Brain microvascular endothelial cell (primary cell): Measurements from ENCODE around the gene NLRC3.

Source experiments
- DNase-seq: peaks from one replicate; pipeline ENCODE4 v3.0.0-alpha.2; 2020
- H3K27ac ChIP-seq: fragments of 250-450 bp; sonication (Bioruptor Pico); 2 replicates; pipeline ENCODE4 v1.5.1; 2020; ENCODE audit warnings: mild to moderate bottlenecking, moderate library complexity
- H3K27me3 ChIP-seq: fragments of 250-450 bp; sonication (Bioruptor Pico); replicated peaks from 2 replicates; pipeline ENCODE4 v1.5.1; 2020; ENCODE audit warnings: mild to moderate bottlenecking
- H3K36me3 ChIP-seq: fragments of 250-450 bp; sonication (Bioruptor Pico); replicated peaks from 2 replicates; pipeline ENCODE4 v1.5.1; 2020; ENCODE audit warnings: mild to moderate bottlenecking
- H3K4me3 ChIP-seq: 2 replicates; pipeline ENCODE4 v1.5.1; 2011; ENCODE audit warnings: low read depth, mild to moderate bottlenecking, control low read depth, low read length, moderate library complexity
- CTCF ChIP-seq: IDR thresholded peaks from 2 replicates; pipeline ENCODE4 v1.5.1; 2011; ENCODE audit warnings: low read depth, mild to moderate bottlenecking, moderate library complexity, low read length, control low read depth, inconsistent platforms; ENCODE audit errors: missing control alignments
- in situ Hi-C: cut with HindIII; loops from 2 replicates; pipeline ENCODE4 v1.10.0; 2017; ENCODE audit warnings: low sequenced_read_pairs, low pct_ligation_motif_present

The NLRC3 gene

DNA sequence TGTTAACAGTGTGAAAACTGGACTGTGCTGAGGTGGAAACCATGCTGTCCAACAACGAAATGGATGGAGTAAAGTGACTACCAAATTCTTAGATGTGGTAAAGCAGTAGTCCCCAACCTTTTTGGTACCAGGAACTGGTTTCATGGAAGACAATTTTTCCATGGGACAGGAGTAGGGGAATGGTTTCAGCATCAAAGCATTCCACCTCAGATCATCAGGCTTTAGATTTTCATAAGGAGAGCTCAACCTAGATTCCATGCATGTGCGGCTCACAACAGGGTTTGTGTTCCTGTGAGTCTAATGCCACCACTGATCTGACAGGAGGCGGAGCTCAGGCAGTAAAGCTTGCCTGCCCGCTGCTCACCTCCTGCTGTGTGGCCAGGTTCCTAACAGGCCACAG lies 22.7 kb upstream of the NLRC3 start:
- Histone ChIP-seq H3K36me3 (peaks cover 19% of the 10 kb centered on the region), H3K4me3 (no peak overlapping the region), H3K27ac (no peak overlapping the region), H3K27me3 (no peaks in the 10 kb centered on the region)
- in situ Hi-C loops, result no loop called here
- TF ChIP-seq CTCF, result no peak
- no peak for DNase-seq

DNA sequence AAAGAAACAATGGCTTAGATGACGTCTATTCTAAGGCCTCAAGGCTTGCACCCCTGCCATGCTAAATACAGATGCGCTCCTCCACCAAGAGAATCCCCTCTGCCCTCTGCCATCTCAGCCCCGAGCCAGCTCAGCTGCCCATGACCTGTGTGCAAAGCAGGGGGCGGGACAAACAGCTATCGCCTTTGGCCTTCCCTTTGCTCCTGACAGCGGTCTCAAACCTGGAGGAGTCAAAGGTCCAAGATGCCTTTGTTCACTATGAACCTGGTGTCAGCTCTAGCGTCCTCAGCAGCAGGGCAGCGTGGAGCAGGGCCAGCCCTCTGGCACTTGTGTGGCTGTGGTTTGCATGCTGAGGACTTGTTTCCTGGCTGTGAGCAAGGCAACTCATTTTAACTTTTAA lies 21.9 kb upstream of the NLRC3 start:
- DNase-seq, result no peak
- peaks cover 19% of the 10 kb centered on the region for H3K36me3 ChIP-seq
- H3K27ac ChIP-seq, result no peak overlapping the region
- no peak overlapping the region for H3K4me3 ChIP-seq
- TF ChIP-seq CTCF, result no peak
- in situ Hi-C loops, result no loop called here
- H3K27me3 ChIP-seq, result no peaks in the 10 kb centered on the region

DNA sequence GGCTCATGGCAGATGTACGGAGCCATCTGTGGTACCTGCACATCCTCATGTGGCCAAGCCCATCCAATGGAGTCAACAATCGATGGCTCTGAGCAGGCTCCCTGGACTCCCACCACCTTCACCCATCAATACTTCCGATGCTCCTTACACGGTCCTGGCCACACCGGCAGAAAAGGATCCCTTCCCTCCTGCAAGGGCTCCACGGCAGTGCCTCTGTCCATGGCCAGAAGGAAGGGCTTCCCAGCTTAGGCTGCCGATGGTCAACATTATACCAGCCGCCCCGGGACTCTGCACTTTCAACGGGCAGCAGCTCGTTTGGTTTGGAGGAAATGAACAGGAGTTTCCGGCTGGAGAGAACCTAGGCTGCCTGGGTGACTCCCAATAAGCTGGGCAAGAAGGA lies 21.0 kb upstream of the NLRC3 start:
- no peak for TF ChIP-seq CTCF

GRCh38 chr16:3597676-3598075 lies 20.5 kb upstream of the NLRC3 start:
- Histone ChIP-seq H3K36me3 (peaks cover 10% of the 10 kb centered on the region), H3K27ac (no peak overlapping the region), H3K4me3 (no peak overlapping the region), H3K27me3 (no peaks in the 10 kb centered on the region)
- in situ Hi-C loops, result no loop called here
- DNase-seq, result no peak
- no peak for TF ChIP-seq CTCF

More for the DNA sequence above, 21.0 kb upstream of the NLRC3 start:
- no peak for DNase-seq
- Histone ChIP-seq H3K27me3 (no peaks in the 10 kb centered on the region), H3K4me3 (no peak overlapping the region), H3K27ac (no peak overlapping the region), H3K36me3 (peaks cover 15% of the 10 kb centered on the region)
- in situ Hi-C loops, result no loop called here

DNA sequence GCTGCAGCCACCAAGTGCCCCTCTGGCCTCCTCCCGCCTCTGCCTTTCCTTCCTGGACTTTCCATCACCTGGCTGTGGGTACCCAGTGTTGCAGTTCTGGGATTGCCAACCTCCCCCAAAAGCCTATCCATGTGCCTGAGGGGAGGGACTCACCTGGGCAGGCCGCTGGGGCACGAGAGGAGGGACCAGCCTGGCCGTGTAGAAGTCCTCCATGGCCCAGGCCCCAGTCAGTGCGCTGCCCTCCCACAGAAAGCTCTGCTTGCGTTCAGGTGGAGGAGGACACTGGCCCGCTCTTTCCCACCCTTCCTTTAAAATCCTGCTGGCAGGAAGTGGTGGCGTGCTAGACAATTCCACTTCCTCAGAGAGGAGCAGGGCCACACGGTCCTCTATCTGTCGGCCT lies 20.0 kb upstream of the NLRC3 start:
- in situ Hi-C loops, result no loop called here

More for the DNA sequence above, 20.0 kb upstream of the NLRC3 start:
- DNase-seq, result no peak
- H3K4me3 ChIP-seq, result no peak overlapping the region
- H3K36me3 ChIP-seq, result peaks cover 13% of the 10 kb centered on the region
- no peaks in the 10 kb centered on the region for H3K27me3 ChIP-seq
- no peak for TF ChIP-seq CTCF
- no peak overlapping the region for H3K27ac ChIP-seq
